ENCODE data around the gene GJA5.

The GJA5 gene

GRCh38 chr1:147768582-147768981 is 8.2 kb upstream of the GJA5 start:
- Histone ChIP-seq H3K27ac (ENCODE audit: low read depth, low read length) (no peak overlapping the region), H3K9me2 (replicated peaks; ENCODE audit: insufficient read depth, low read length) (no peaks in the 10 kb centered on the region), H4K20me1 (ENCODE audit: low read depth, low read length) (no peaks in the 10 kb centered on the region), H3K27me3 (ENCODE audit: low read length) (no peaks in the 10 kb centered on the region), H3K9me3 (ENCODE audit: insufficient read depth, low read length) (no peaks in the 10 kb centered on the region), H3K79me2 (ENCODE audit: insufficient read depth, low read length) (no peaks in the 10 kb centered on the region), H3F3A (ENCODE audit: insufficient read depth) (no peaks in the 10 kb centered on the region), H3K36me3 (ENCODE audit: low read length) (no peaks in the 10 kb centered on the region), H3K4me2 (ENCODE audit: low read depth, low read length, poor library complexity, severe bottlenecking) (no peak overlapping the region), H3K4me3 (ENCODE audit: insufficient read depth, low read length, poor library complexity, severe bottlenecking) (no peak overlapping the region), H2AFZ (ENCODE audit: low read depth, low read length, severe bottlenecking) (no peak overlapping the region), H3K9ac (ENCODE audit: low read length) (no peak overlapping the region)
- no peak for TF ChIP-seq EZH2phosphoT487 (conservative IDR thresholded peaks at IDR 0.05; ENCODE audit: low read length)
- TF ChIP-seq CTCF (IDR thresholded peaks at IDR 0.05; ENCODE audit: insufficient read depth, low read length, poor library complexity, severe bottlenecking) = no peak

GRCh38 chr1:147768101-147768500 is 7.7 kb upstream of the GJA5 start:
- Histone ChIP-seq H3K79me2 (ENCODE audit: insufficient read depth, low read length) (no peaks in the 10 kb centered on the region), H3K9me3 (ENCODE audit: insufficient read depth, low read length) (no peaks in the 10 kb centered on the region), H3F3A (ENCODE audit: insufficient read depth) (no peaks in the 10 kb centered on the region), H3K4me2 (ENCODE audit: low read depth, low read length, poor library complexity, severe bottlenecking) (no peak overlapping the region), H3K9ac (ENCODE audit: low read length) (no peak overlapping the region), H2AFZ (ENCODE audit: low read depth, low read length, severe bottlenecking) (no peak overlapping the region), H3K36me3 (ENCODE audit: low read length) (no peaks in the 10 kb centered on the region), H3K27ac (ENCODE audit: low read depth, low read length) (no peak overlapping the region), H4K20me1 (ENCODE audit: low read depth, low read length) (no peaks in the 10 kb centered on the region), H3K9me2 (replicated peaks; ENCODE audit: insufficient read depth, low read length) (no peaks in the 10 kb centered on the region), H3K27me3 (ENCODE audit: low read length) (no peaks in the 10 kb centered on the region), H3K4me3 (ENCODE audit: insufficient read depth, low read length, poor library complexity, severe bottlenecking) (no peak overlapping the region)
- no peak for TF ChIP-seq EZH2phosphoT487 (conservative IDR thresholded peaks at IDR 0.05; ENCODE audit: low read length)
- no peak for TF ChIP-seq CTCF (IDR thresholded peaks at IDR 0.05; ENCODE audit: insufficient read depth, low read length, poor library complexity, severe bottlenecking)

- no peaks in the 10 kb centered on the region for H3F3A ChIP-seq (ENCODE audit: insufficient read depth)
- H3K27ac ChIP-seq (ENCODE audit: low read depth, low read length) = no peak overlapping the region
- H3K4me3 ChIP-seq (ENCODE audit: insufficient read depth, low read length, poor library complexity, severe bottlenecking) = no peak overlapping the region
Measured at GRCh38 chr1:147762233-147763024, 2.0 kb upstream of the GJA5 start.

More at GRCh38 chr1:147762233-147763024, 2.0 kb upstream of the GJA5 start:
- Histone ChIP-seq H3K27me3 (ENCODE audit: low read length) (no peaks in the 10 kb centered on the region), H3K9me2 (replicated peaks; ENCODE audit: insufficient read depth, low read length) (no peaks in the 10 kb centered on the region), H3K9me3 (ENCODE audit: insufficient read depth, low read length) (no peaks in the 10 kb centered on the region), H2AFZ (ENCODE audit: low read depth, low read length, severe bottlenecking) (no peak overlapping the region), H3K4me2 (ENCODE audit: low read depth, low read length, poor library complexity, severe bottlenecking) (no peak overlapping the region), H3K36me3 (ENCODE audit: low read length) (no peaks in the 10 kb centered on the region), H3K79me2 (ENCODE audit: insufficient read depth, low read length) (no peaks in the 10 kb centered on the region), H4K20me1 (ENCODE audit: low read depth, low read length) (no peaks in the 10 kb centered on the region), H3K9ac (ENCODE audit: low read length) (no peak overlapping the region)
- TF ChIP-seq CTCF (IDR thresholded peaks at IDR 0.05; ENCODE audit: insufficient read depth, low read length, poor library complexity, severe bottlenecking) (no peak), EZH2phosphoT487 (conservative IDR thresholded peaks at IDR 0.05; ENCODE audit: low read length) (no peak)
